ENCODE results near the gene TMED5. TPM values are rescaled to one million over a fixed set of nuclear protein-coding genes. Genes with fewer than 3 reads are reported as not detected.

TMED5 gene
- total and polyA plus RNA-seq, 2 of the 4 experiments (the other 2 are of a cell fraction) = 20.1 to 38.1 TPM

GRCh38 chr1:93136445-93136844 is 43.8 kb downstream of the TMED5 start:
- no peak overlapping the region for H2AK5ac ChIP-seq (ENCODE audit: low read depth, low read length)
- H2AK9ac ChIP-seq (replicated peaks; ENCODE audit: low read depth, low read length, poor library complexity) = no peak overlapping the region
- 100% methylated on average over 2 of the region's 5 CpGs; no CpG with 5 or more reads in 1 of the 2 experiments for WGBS, 2 experiments (ENCODE audit: extremely low coverage in 2 of 2, insufficient read length in 1 of 2)
- no peak overlapping the region for H3K4me2 ChIP-seq (ENCODE audit: low read depth, low read length)
- no peak overlapping the region for H2BK5ac ChIP-seq (ENCODE audit: low read depth, low read length, poor library complexity, severe bottlenecking)
- H2AFZ ChIP-seq (replicated peaks; ENCODE audit: low read length, poor library complexity) = no peak overlapping the region
- H3K56ac ChIP-seq (ENCODE audit: extremely low read depth, insufficient read depth, low read length) = no peak overlapping the region
- dilution Hi-C loops (cut with HindIII; ENCODE audit: low sequenced_read_pairs, unreplicated experiment) (no loop called here), in situ Hi-C loops (cut with MboI; ENCODE audit: low sequenced_read_pairs) (no loop called here), intact Hi-C loops (cut with micrococcal nuclease) (no loop called here)
- H3K27me3 ChIP-seq (ENCODE audit: control insufficient read depth, insufficient read depth, low read length) = no peaks in the 10 kb centered on the region
- H2BK20ac ChIP-seq (ENCODE audit: low read depth, low read length) = no peak overlapping the region
- no peak overlapping the region for H3K23ac ChIP-seq (ENCODE audit: low read depth, low read length)
- ATAC-seq (ENCODE audit: low read depth) (no peak), DNase-seq (no peak)
- TF ChIP-seq SMC3 (IDR thresholded peaks at IDR 0.05; ENCODE audit: low read depth, low read length) (no peak), POLR2A (IDR thresholded peaks at IDR 0.05; ENCODE audit: low read depth, low read length) (no peak), NFE2L2 (IDR thresholded peaks at IDR 0.05; ENCODE audit: low read depth, low read length) (no peak), ELK1 (IDR thresholded peaks at IDR 0.05; ENCODE audit: borderline replicate concordance, low read depth, low read length) (no peak), MAFK (IDR thresholded peaks at IDR 0.05; ENCODE audit: low read depth, low read length) (0 out of 2 replicates have a peak, but pooled peaks have one; percentile 28), CTCF (conservative IDR thresholded peaks at IDR 0.05; ENCODE audit: low read depth, low read length) (no peak), RFX5 (IDR thresholded peaks at IDR 0.05; ENCODE audit: low read depth, low read length) (no peak)
- BruUV-seq (replicated peaks) = no TSS peak
- H3K9me3 ChIP-seq (ENCODE audit: control insufficient read depth, insufficient read depth, low read length) = no peaks in the 10 kb centered on the region
- CTCF ChIA-PET = no interaction called here
- H4K5ac ChIP-seq (ENCODE audit: low read depth, low read length) = no peak overlapping the region
- H4K91ac ChIP-seq (ENCODE audit: insufficient read depth, low read depth, low read length) = no peak overlapping the region
- H3K4ac ChIP-seq (ENCODE audit: low read depth, low read length) = no peak overlapping the region
- no peaks in the 10 kb centered on the region for H4K20me1 ChIP-seq (ENCODE audit: insufficient read depth, low read length)
- H2BK120ac ChIP-seq (ENCODE audit: low read depth, low read length) = no peak overlapping the region
- H4K8ac ChIP-seq (ENCODE audit: low read depth in 2 of 2, low read length in 2 of 2) = no peak overlapping the region
- no peak overlapping the region for H3K27ac ChIP-seq (ENCODE audit: insufficient read depth, low read length)
- POLR2A ChIA-PET (ENCODE audit: unreplicated experiment) = no interaction called here
- peaks cover 4% of the 10 kb centered on the region; the same call in 1 of the 2 replicates for H3K9me1 ChIP-seq (ENCODE audit: insufficient read depth, low read length)
- H3K36me3 ChIP-seq (ENCODE audit: control insufficient read depth, insufficient read depth, low read length) = peaks cover 11% of the 10 kb centered on the region
- H3K4me3 ChIP-seq (ENCODE audit: insufficient read depth, low read depth, low read length) = no peak overlapping the region
- no peak overlapping the region for H3K14ac ChIP-seq (replicated peaks; ENCODE audit: low read depth, low read length)
- peaks cover 0 to 15% of the 10 kb centered on the region in 2 experiments; a peak in 3 of 4 replicates for H3K79me1 ChIP-seq (ENCODE audit: low read depth in 1 of 2, low read length in 2 of 2)
- no peak overlapping the region for H3K9ac ChIP-seq (ENCODE audit: low read depth, low read length)
- no peak overlapping the region for H3K18ac ChIP-seq (ENCODE audit: low read depth, low read length)
- H2BK15ac ChIP-seq (ENCODE audit: low read depth, low read length) = no peak overlapping the region
- no peaks in the 10 kb centered on the region for H3K4me1 ChIP-seq (ENCODE audit: control insufficient read depth, insufficient read depth, low read length)

Data from IMR-90 (cell line).